Liver (tissue), 9 donors: ENCODE results near the gene RAPGEF1. TPM values are rescaled to one million over a fixed set of nuclear protein-coding genes. Genes with fewer than 3 reads are reported as not detected.
A peak's percentile ranks its signal among the peaks of the same experiment; 100 is the strongest.

Source experiments
- DNase-seq: peaks from one replicate; pipeline ENCODE4 v3.0.0-alpha.2; 2017; ENCODE audit warnings: low spot score
- H3K27ac ChIP-seq, 2 donors: one replicate each; pipeline ENCODE4 v1.7.0; 2013; ENCODE audit warnings: inconsistent platforms in 2 of 2, low read length in 2 of 2, control low read depth in 1 of 2, low read depth in 1 of 2, mild to moderate bottlenecking in 1 of 2
- H3K27me3 ChIP-seq, 4 donors: one replicate each; pipeline versions ENCODE4 v1.6.1 to v1.7.0; 2013; ENCODE audit warnings: low read length in 3 of 4, inconsistent platforms in 1 of 4, mild to moderate bottlenecking in 1 of 4, moderate library complexity in 1 of 4; ENCODE audit not compliant: control insufficient read depth in 4 of 4, insufficient read depth in 4 of 4
- H3K36me3 ChIP-seq, 4 donors: one replicate each; pipeline versions ENCODE4 v1.6.1 to v1.7.0; 2013; ENCODE audit warnings: low read length in 3 of 4, mild to moderate bottlenecking in 3 of 4, low read depth in 1 of 4, moderate library complexity in 1 of 4; ENCODE audit not compliant: control insufficient read depth in 4 of 4, insufficient read depth in 3 of 4
- H3K4me1 ChIP-seq, 4 donors: one replicate each; pipeline versions ENCODE4 v1.6.1 to v1.7.0; 2013; ENCODE audit warnings: low read length in 3 of 4, mild to moderate bottlenecking in 3 of 4, moderate library complexity in 1 of 4; ENCODE audit not compliant: control insufficient read depth in 4 of 4, insufficient read depth in 4 of 4
- H3K4me3 ChIP-seq, 3 donors: one replicate each; pipeline versions ENCODE4 v1.6.1 to v1.7.0; 2013; ENCODE audit warnings: low read length in 3 of 3, control low read depth in 1 of 3, low read depth in 1 of 3, mild to moderate bottlenecking in 1 of 3
- H3K9ac ChIP-seq, 2 donors: one replicate each; pipeline ENCODE4 v1.7.0; 2013; ENCODE audit warnings: low read length in 2 of 2, mild to moderate bottlenecking in 2 of 2, moderate library complexity in 2 of 2, control low read depth in 1 of 2, low read depth in 1 of 2
- H3K9me3 ChIP-seq, 4 donors: one replicate each; pipeline versions ENCODE4 v1.6.1 to v1.7.0; 2013; ENCODE audit warnings: low read length in 3 of 4; ENCODE audit not compliant: control insufficient read depth in 4 of 4
- EGR1 ChIP-seq, 2 donors: IDR thresholded peaks; 2 replicates each; pipeline ENCODE4 v1.6.1; 2016 to 2018; ENCODE audit warnings: antibody characterized with exemption in 2 of 2, low read depth in 2 of 2
- FOXA1 ChIP-seq: IDR thresholded peaks from 2 replicates; pipeline ENCODE4 v1.6.1; 2016; ENCODE audit warnings: antibody characterized with exemption
- FOXA2 ChIP-seq: IDR thresholded peaks from 2 replicates; pipeline ENCODE4 v1.6.1; 2016; ENCODE audit warnings: antibody characterized with exemption
- GABPA ChIP-seq, 2 donors: IDR thresholded peaks in 1 of 2; conservative IDR thresholded peaks in 1 of 2; 2 replicates each; pipeline ENCODE4 v1.6.1; 2016; ENCODE audit warnings: antibody characterized with exemption in 2 of 2, mild to moderate bottlenecking in 1 of 2, moderate library complexity in 1 of 2
- HNF4A ChIP-seq, 2 donors: conservative IDR thresholded peaks; 2 replicates each; pipeline ENCODE4 v1.6.1; 2016; ENCODE audit warnings: antibody characterized with exemption in 2 of 2, mild to moderate bottlenecking in 2 of 2
- JUND ChIP-seq, 2 donors: IDR thresholded peaks; 2 replicates each; pipeline ENCODE4 v1.6.1; 2016; ENCODE audit warnings: antibody characterized with exemption in 2 of 2
- NR2F2 ChIP-seq: IDR thresholded peaks from 2 replicates; pipeline ENCODE4 v1.6.1; 2016; ENCODE audit warnings: antibody characterized with exemption
- RAD21 ChIP-seq, 2 donors: IDR thresholded peaks; 2 replicates each; pipeline ENCODE4 v1.6.1; 2016; ENCODE audit warnings: antibody characterized with exemption in 2 of 2, mild to moderate bottlenecking in 2 of 2
- RXRA ChIP-seq, 2 donors: IDR thresholded peaks; 2 replicates each; pipeline ENCODE4 v1.6.1; 2017 to 2018; ENCODE audit warnings: antibody characterized with exemption in 2 of 2, mild to moderate bottlenecking in 1 of 2
- SP1 ChIP-seq: IDR thresholded peaks from 2 replicates; pipeline ENCODE4 v1.6.1; 2018; ENCODE audit warnings: antibody characterized with exemption, mild to moderate bottlenecking
- TAF1 ChIP-seq: conservative IDR thresholded peaks from 2 replicates; pipeline ENCODE4 v1.6.1; 2016; ENCODE audit warnings: antibody characterized with exemption, mild to moderate bottlenecking
- YY1 ChIP-seq: IDR thresholded peaks from 2 replicates; pipeline ENCODE4 v1.6.1; 2016; ENCODE audit warnings: antibody characterized with exemption, mild to moderate bottlenecking
- WGBS: extraction: QIAGEN DNeasy Blood & Tissue Kit; methylation state at CpG from one replicate; pipeline ENCODE4 v1.1.7; 2013; 5-methylcytosine and 5-hydroxymethylcytosine counted together
- polyA plus RNA-seq, 2 donors: library from polyadenylated mRNA; stranded (reverse) in 1 of 2; unstranded in 1 of 2; fragments of 200-250 nt in 1 of 2; fragments of >200 nt in 1 of 2; fragmentation: Nextera tagmentation in 1 of 2; extraction: Ambion mirVana in 1 of 2; gene quantifications; one replicate each; pipeline versions ENCODE4 v1.2.1 to v1.2.3, GENCODE V29; 2013 to 2015
- total RNA-seq, 2 donors: library from RNA; depleted of rRNA; stranded (reverse); fragments of >200 nt; gene quantifications; one replicate each; pipeline ENCODE4 v1.2.3, GENCODE V29; 2014
- TF ChIP-seq, protein P1 (sequence below): fragments of 150-350 bp; IDR thresholded peaks from 2 replicates; pipeline ENCODE4 v1.5.1; 2017; ENCODE audit warnings: improper control_type of control experiment, low read depth, low read length; ENCODE audit not compliant: missing input control
- TF ChIP-seq, protein P2 (sequence below): IDR thresholded peaks from 2 replicates; pipeline ENCODE4 v1.6.1; 2016; ENCODE audit warnings: antibody characterized with exemption
- TF ChIP-seq, protein P3 (sequence below): IDR thresholded peaks from 2 replicates; pipeline ENCODE4 v1.6.1; 2016; ENCODE audit warnings: antibody characterized with exemption
- TF ChIP-seq, protein P4 (sequence below): IDR thresholded peaks from 2 replicates; pipeline ENCODE4 v1.6.1; 2016; ENCODE audit warnings: antibody characterized with exemption, mild to moderate bottlenecking
- TF ChIP-seq, protein P5 (sequence below): IDR thresholded peaks from 2 replicates; pipeline ENCODE4 v1.6.1; 2016; ENCODE audit warnings: antibody characterized with exemption
- donor health status: healthy.
- donor health status: healthy.
- donor health status: healthy.
- donor health status: healthy.
- donor health status: healthy.

The RAPGEF1 gene
- total and polyA plus RNA-seq, 4 donors: 5.6 to 19.7 (median 16.8) TPM

DNA sequence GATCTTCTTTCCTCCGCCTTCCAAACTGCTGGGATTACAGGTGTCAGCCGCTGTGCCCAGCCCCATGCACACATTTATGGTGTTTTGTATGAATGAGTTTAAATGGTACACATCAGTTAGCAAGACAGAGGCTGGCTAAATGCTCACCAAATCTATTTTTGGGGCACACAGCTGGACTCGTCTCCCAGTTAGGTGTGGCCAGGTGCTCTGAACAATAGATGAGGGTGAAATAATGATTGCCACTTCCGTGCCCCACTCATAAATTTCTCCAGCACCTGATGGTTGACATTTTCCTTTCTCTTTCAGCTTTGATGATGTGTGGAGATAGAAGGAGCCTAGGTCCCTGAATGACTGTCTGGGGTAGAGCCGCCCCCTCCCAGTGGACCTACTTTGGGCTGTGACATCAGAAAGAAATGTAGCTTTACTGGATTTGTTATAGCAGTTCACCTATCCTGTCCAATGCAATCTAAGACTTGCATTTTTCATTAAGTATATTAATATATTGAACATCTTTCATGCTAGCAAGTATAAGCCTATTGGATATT, 8.6 kb upstream of the RAPGEF1 start:
- Histone ChIP-seq H3K27me3 (no peaks in the 10 kb centered on the region), H3K27ac (no peak overlapping the region), H3K9ac (no peak overlapping the region), H3K4me3 (no peak overlapping the region), H3K9me3 (no peaks in the 10 kb centered on the region), H3K36me3 (no peaks in the 10 kb centered on the region), H3K4me1 (peaks cover 0 to 6% (median under 1%) of the 10 kb centered on the region in 4 donors)
- 73% methylated on average over 5 of the region's 5 CpGs for WGBS
- TF ChIP-seq FOXA2 (no peak), RXRA (IDR thresholded peaks at IDR 0.05) (no peak), RAD21 (IDR thresholded peaks at IDR 0.05) (no peak), FOXA1 (no peak), HNF4A (conservative IDR thresholded peaks at IDR 0.05) (no peak), EGR1 (IDR thresholded peaks at IDR 0.05; ENCODE audit: low read depth in 2 of 2) (no peak), GABPA (IDR thresholded peaks at IDR 0.05 in 1 of 2, conservative IDR thresholded peaks at IDR 0.05 in 1 of 2) (no peak), YY1 (no peak), SP1 (no peak), TAF1 (no peak)
- TF ChIP-seq, protein P1, sequence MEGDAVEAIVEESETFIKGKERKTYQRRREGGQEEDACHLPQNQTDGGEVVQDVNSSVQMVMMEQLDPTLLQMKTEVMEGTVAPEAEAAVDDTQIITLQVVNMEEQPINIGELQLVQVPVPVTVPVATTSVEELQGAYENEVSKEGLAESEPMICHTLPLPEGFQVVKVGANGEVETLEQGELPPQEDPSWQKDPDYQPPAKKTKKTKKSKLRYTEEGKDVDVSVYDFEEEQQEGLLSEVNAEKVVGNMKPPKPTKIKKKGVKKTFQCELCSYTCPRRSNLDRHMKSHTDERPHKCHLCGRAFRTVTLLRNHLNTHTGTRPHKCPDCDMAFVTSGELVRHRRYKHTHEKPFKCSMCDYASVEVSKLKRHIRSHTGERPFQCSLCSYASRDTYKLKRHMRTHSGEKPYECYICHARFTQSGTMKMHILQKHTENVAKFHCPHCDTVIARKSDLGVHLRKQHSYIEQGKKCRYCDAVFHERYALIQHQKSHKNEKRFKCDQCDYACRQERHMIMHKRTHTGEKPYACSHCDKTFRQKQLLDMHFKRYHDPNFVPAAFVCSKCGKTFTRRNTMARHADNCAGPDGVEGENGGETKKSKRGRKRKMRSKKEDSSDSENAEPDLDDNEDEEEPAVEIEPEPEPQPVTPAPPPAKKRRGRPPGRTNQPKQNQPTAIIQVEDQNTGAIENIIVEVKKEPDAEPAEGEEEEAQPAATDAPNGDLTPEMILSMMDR: no peak
- TF ChIP-seq, protein P2, sequence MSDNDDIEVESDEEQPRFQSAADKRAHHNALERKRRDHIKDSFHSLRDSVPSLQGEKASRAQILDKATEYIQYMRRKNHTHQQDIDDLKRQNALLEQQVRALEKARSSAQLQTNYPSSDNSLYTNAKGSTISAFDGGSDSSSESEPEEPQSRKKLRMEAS: no peak
- TF ChIP-seq, protein P3, sequence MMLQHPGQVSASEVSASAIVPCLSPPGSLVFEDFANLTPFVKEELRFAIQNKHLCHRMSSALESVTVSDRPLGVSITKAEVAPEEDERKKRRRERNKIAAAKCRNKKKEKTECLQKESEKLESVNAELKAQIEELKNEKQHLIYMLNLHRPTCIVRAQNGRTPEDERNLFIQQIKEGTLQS: no peak
- TF ChIP-seq, protein P4, sequence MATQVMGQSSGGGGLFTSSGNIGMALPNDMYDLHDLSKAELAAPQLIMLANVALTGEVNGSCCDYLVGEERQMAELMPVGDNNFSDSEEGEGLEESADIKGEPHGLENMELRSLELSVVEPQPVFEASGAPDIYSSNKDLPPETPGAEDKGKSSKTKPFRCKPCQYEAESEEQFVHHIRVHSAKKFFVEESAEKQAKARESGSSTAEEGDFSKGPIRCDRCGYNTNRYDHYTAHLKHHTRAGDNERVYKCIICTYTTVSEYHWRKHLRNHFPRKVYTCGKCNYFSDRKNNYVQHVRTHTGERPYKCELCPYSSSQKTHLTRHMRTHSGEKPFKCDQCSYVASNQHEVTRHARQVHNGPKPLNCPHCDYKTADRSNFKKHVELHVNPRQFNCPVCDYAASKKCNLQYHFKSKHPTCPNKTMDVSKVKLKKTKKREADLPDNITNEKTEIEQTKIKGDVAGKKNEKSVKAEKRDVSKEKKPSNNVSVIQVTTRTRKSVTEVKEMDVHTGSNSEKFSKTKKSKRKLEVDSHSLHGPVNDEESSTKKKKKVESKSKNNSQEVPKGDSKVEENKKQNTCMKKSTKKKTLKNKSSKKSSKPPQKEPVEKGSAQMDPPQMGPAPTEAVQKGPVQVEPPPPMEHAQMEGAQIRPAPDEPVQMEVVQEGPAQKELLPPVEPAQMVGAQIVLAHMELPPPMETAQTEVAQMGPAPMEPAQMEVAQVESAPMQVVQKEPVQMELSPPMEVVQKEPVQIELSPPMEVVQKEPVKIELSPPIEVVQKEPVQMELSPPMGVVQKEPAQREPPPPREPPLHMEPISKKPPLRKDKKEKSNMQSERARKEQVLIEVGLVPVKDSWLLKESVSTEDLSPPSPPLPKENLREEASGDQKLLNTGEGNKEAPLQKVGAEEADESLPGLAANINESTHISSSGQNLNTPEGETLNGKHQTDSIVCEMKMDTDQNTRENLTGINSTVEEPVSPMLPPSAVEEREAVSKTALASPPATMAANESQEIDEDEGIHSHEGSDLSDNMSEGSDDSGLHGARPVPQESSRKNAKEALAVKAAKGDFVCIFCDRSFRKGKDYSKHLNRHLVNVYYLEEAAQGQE: no peak
- no peak for DNase-seq

DNA sequence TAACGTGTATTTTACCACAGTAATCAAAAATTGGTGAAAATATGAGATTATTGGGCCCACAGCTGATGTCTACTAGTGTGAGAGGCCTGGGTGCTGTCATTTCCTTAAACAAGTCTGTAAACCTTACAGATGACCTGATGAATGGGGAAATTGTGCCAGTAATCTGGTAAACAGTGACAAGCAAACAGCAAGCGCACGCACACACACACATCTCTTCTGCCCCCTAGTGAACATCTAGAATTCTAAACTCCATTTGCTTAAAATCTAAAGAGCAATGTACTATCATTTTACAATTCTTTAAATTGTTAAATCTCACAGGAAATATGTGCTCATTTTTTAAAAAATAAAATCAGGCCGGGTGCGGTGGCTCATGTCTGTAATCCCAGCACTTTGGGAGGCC, 7.5 kb upstream of the RAPGEF1 start:
- no peak for DNase-seq
- Histone ChIP-seq H3K27me3 (no peaks in the 10 kb centered on the region), H3K4me3 (no peak overlapping the region), H3K27ac (no peak overlapping the region), H3K9ac (no peak overlapping the region), H3K36me3 (no peaks in the 10 kb centered on the region), H3K4me1 (peaks cover 0 to 6% (median under 1%) of the 10 kb centered on the region in 4 donors), H3K9me3 (no peaks in the 10 kb centered on the region)
- 23% methylated on average over 5 of the region's 5 CpGs for WGBS
- TF ChIP-seq, protein P4: no peak
- TF ChIP-seq FOXA2 (no peak), RXRA (IDR thresholded peaks at IDR 0.05) (peak; percentile 31 to 33), RAD21 (IDR thresholded peaks at IDR 0.05) (peak; percentile 88 to 89), FOXA1 (no peak), SP1 (peak; percentile 22), TAF1 (no peak), JUND (IDR thresholded peaks at IDR 0.05) (no peak), GABPA (IDR thresholded peaks at IDR 0.05 in 1 of 2, conservative IDR thresholded peaks at IDR 0.05 in 1 of 2) (no peak), NR2F2 (no peak), EGR1 (IDR thresholded peaks at IDR 0.05; ENCODE audit: low read depth in 2 of 2) (no peak)
- TF ChIP-seq, protein P5, sequence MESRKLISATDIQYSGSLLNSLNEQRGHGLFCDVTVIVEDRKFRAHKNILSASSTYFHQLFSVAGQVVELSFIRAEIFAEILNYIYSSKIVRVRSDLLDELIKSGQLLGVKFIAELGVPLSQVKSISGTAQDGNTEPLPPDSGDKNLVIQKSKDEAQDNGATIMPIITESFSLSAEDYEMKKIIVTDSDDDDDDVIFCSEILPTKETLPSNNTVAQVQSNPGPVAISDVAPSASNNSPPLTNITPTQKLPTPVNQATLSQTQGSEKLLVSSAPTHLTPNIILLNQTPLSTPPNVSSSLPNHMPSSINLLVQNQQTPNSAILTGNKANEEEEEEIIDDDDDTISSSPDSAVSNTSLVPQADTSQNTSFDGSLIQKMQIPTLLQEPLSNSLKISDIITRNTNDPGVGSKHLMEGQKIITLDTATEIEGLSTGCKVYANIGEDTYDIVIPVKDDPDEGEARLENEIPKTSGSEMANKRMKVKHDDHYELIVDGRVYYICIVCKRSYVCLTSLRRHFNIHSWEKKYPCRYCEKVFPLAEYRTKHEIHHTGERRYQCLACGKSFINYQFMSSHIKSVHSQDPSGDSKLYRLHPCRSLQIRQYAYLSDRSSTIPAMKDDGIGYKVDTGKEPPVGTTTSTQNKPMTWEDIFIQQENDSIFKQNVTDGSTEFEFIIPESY: no peak
- TF ChIP-seq, protein P1: peak; percentile 64
